ENCODE measurements around the gene WHRN.

The WHRN gene

DNA sequence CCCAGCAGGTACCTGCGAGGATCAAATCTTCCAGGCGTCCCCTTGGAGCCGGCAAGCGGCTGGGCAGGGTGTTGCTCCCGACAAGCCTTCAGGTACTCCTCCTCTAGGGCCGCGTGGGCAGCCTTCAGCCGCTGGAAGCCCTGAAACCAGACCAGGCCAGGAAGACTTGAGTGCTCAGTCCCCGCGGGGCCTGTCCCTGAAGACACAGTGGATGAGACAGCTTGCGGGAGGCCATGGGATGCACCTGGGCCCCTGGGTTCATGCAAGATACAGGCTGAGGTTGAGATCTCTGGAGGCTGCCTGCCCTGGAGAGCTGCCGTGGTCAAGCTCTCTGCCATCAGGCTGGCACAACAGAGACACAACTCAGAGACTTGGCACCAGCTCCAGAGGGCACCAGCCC is 142.9 kb downstream of the WHRN start:
- no peak overlapping the region for H2AFZ ChIP-seq (ENCODE audit: low read length, unreplicated experiment)
- peaks cover 40% of the 10 kb centered on the region for H3K4me1 ChIP-seq (ENCODE audit: control insufficient read depth, insufficient read depth, low read length, unreplicated experiment)
- no peak overlapping the region for H3K27ac ChIP-seq (ENCODE audit: low read depth, low read length)
- peaks cover 17% of the 10 kb centered on the region for H3K36me3 ChIP-seq (ENCODE audit: insufficient read depth, low read length)
- no peak overlapping the region for H3K4me3 ChIP-seq (ENCODE audit: low read depth, low read length)
- H3K79me2 ChIP-seq (ENCODE audit: control insufficient read depth, insufficient read depth, low read length, unreplicated experiment) = no peaks in the 10 kb centered on the region
- H3K27me3 ChIP-seq (ENCODE audit: insufficient read depth, low read length) = no peaks in the 10 kb centered on the region

DNA sequence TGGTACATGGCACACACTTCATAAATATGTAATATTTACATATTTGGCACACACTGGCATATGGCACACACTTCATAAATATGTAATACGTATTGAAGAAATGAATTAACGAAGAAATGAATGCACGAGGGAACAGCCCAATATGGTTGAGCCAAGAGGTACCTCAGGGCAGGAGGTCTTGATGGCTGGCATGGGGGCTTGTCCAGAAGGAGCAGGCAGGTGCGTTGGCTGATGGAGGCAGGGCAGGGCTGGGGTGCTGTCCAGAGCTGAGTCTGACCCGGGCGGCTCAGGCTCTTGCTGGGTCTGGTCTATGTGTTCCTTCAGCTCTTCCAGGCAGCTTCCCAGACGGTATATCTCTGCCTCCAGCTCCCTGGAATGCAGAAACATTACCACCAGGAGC is 143.7 kb downstream of the WHRN start:
- H3K27ac ChIP-seq (ENCODE audit: low read depth, low read length) = no peak overlapping the region
- no peak overlapping the region for H2AFZ ChIP-seq (ENCODE audit: low read length, unreplicated experiment)
- peaks cover 33% of the 10 kb centered on the region for H3K4me1 ChIP-seq (ENCODE audit: control insufficient read depth, insufficient read depth, low read length, unreplicated experiment)
- no peak overlapping the region for H3K4me3 ChIP-seq (ENCODE audit: low read depth, low read length)
- no peaks in the 10 kb centered on the region for H3K79me2 ChIP-seq (ENCODE audit: control insufficient read depth, insufficient read depth, low read length, unreplicated experiment)
- H3K36me3 ChIP-seq (ENCODE audit: insufficient read depth, low read length) = peaks cover 17% of the 10 kb centered on the region
- H3K27me3 ChIP-seq (ENCODE audit: insufficient read depth, low read length) = no peaks in the 10 kb centered on the region

GRCh38 chr9:114359801-114360200 is 145.5 kb downstream of the WHRN start:
- Histone ChIP-seq H3K27ac (ENCODE audit: low read depth, low read length) (no peak overlapping the region), H3K79me2 (ENCODE audit: control insufficient read depth, insufficient read depth, low read length, unreplicated experiment) (no peaks in the 10 kb centered on the region), H3K36me3 (ENCODE audit: insufficient read depth, low read length) (peaks cover 17% of the 10 kb centered on the region), H2AFZ (ENCODE audit: low read length, unreplicated experiment) (no peak overlapping the region), H3K4me3 (ENCODE audit: low read depth, low read length) (no peak overlapping the region), H3K27me3 (ENCODE audit: insufficient read depth, low read length) (no peaks in the 10 kb centered on the region), H3K4me1 (ENCODE audit: control insufficient read depth, insufficient read depth, low read length, unreplicated experiment) (peaks cover 18% of the 10 kb centered on the region)

GRCh38 chr9:114357911-114358328 is 147.4 kb downstream of the WHRN start:
- no peaks in the 10 kb centered on the region for H3K79me2 ChIP-seq (ENCODE audit: control insufficient read depth, insufficient read depth, low read length, unreplicated experiment)
- H2AFZ ChIP-seq (ENCODE audit: low read length, unreplicated experiment) = no peak overlapping the region
- H3K36me3 ChIP-seq (ENCODE audit: insufficient read depth, low read length) = peaks cover 18% of the 10 kb centered on the region
- H3K4me1 ChIP-seq (ENCODE audit: control insufficient read depth, insufficient read depth, low read length, unreplicated experiment) = peaks cover 7% of the 10 kb centered on the region
- no peaks in the 10 kb centered on the region for H3K27me3 ChIP-seq (ENCODE audit: insufficient read depth, low read length)
- H3K27ac ChIP-seq (ENCODE audit: low read depth, low read length) = no peak overlapping the region
- no peak overlapping the region for H3K4me3 ChIP-seq (ENCODE audit: low read depth, low read length)

DNA sequence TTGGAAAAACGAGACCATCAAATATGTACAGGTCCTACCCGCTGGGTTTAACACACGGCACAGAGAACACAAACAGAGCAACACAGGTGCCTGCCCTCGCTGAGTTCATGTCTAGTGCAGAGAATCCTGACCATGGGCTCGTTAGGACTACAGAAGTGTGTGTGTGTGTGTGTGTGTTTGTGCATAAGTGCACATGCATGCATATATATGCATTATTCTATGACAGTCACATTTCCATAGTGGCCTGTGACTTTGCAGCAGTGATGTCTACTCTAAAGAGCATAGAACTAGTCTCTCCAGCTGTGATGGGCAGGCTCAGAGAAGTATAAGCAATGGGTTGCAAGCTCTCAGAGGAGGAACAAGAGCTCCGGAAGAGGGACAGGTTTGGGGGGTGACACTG is 147.9 kb downstream of the WHRN start:
- peaks cover 6% of the 10 kb centered on the region for H3K4me1 ChIP-seq (ENCODE audit: control insufficient read depth, insufficient read depth, low read length, unreplicated experiment)
- peaks cover 18% of the 10 kb centered on the region for H3K36me3 ChIP-seq (ENCODE audit: insufficient read depth, low read length)
- H3K4me3 ChIP-seq (ENCODE audit: low read depth, low read length) = no peak overlapping the region
- H3K27me3 ChIP-seq (ENCODE audit: insufficient read depth, low read length) = no peaks in the 10 kb centered on the region
- no peaks in the 10 kb centered on the region for H3K79me2 ChIP-seq (ENCODE audit: control insufficient read depth, insufficient read depth, low read length, unreplicated experiment)
- H2AFZ ChIP-seq (ENCODE audit: low read length, unreplicated experiment) = no peak overlapping the region
- no peak overlapping the region for H3K27ac ChIP-seq (ENCODE audit: low read depth, low read length)

DNA sequence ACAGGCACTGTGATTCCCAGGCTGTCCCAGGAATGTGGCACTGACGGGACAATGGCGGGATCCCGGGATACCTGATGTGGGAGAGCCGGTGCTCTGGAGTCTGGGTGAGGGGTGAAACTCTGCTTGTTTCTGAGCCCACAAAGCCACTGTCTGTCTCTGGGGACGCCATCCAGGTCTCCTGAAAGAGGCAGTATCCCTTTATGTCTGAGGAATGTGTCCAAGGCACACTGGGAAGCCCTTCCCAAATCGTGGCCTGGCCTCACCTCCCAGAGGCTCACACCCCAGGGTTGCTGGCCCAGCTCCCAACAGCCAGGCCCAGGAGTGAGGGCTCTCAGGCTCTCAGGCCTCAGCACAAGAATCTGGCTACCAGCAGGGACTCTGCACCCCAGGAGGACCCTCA is 148.5 kb downstream of the WHRN start:
- Histone ChIP-seq H3K4me3 (ENCODE audit: low read depth, low read length) (no peak overlapping the region), H3K36me3 (ENCODE audit: insufficient read depth, low read length) (peaks cover 18% of the 10 kb centered on the region)

GRCh38 chr9:114355821-114356220 is 149.5 kb downstream of the WHRN start:
- Histone ChIP-seq H3K27me3 (ENCODE audit: insufficient read depth, low read length) (no peaks in the 10 kb centered on the region), H3K36me3 (ENCODE audit: insufficient read depth, low read length) (peaks cover 11% of the 10 kb centered on the region; the same call in 1 of the 2 replicates), H3K79me2 (ENCODE audit: control insufficient read depth, insufficient read depth, low read length, unreplicated experiment) (no peaks in the 10 kb centered on the region), H2AFZ (ENCODE audit: low read length, unreplicated experiment) (no peak overlapping the region), H3K4me3 (ENCODE audit: low read depth, low read length) (no peak overlapping the region), H3K27ac (ENCODE audit: low read depth, low read length) (no peak overlapping the region), H3K4me1 (ENCODE audit: control insufficient read depth, insufficient read depth, low read length, unreplicated experiment) (peaks cover 6% of the 10 kb centered on the region)

More for the DNA sequence above, 148.5 kb downstream of the WHRN start:
- H3K27ac ChIP-seq (ENCODE audit: low read depth, low read length) = no peak overlapping the region
- H3K79me2 ChIP-seq (ENCODE audit: control insufficient read depth, insufficient read depth, low read length, unreplicated experiment) = no peaks in the 10 kb centered on the region
- peaks cover 6% of the 10 kb centered on the region for H3K4me1 ChIP-seq (ENCODE audit: control insufficient read depth, insufficient read depth, low read length, unreplicated experiment)
- H3K27me3 ChIP-seq (ENCODE audit: insufficient read depth, low read length) = no peaks in the 10 kb centered on the region
- no peak overlapping the region for H2AFZ ChIP-seq (ENCODE audit: low read length, unreplicated experiment)

All from ACC112 (cell line).